PFSK-1 (cell line): Measurements from ENCODE around the gene HEXB.

ENCODE experiments used
- POLR2AphosphoS5 ChIP-seq: IDR thresholded peaks from 2 replicates; pipeline ENCODE4 v1.6.1; 2012; ENCODE audit warnings: low read depth, mild to moderate bottlenecking, control low read depth, low read length, moderate library complexity
- TAF1 ChIP-seq: IDR thresholded peaks from 2 replicates; pipeline ENCODE4 v1.6.1; 2012; ENCODE audit warnings: low read length, control low read depth, borderline replicate concordance; ENCODE audit not compliant: insufficient read depth
- TF ChIP-seq, protein P1 (sequence below), 2 experiments: IDR thresholded peaks; 2 replicates each; pipeline versions ENCODE4 v1.6.1 to v1.8.0; 2011 to 2012; ENCODE audit warnings: low read depth in 2 of 2, low read length in 2 of 2, control low read depth in 1 of 2, inconsistent platforms in 1 of 2, mild to moderate bottlenecking in 1 of 2, moderate library complexity in 1 of 2; ENCODE audit not compliant: insufficient read depth in 1 of 2

DNA sequence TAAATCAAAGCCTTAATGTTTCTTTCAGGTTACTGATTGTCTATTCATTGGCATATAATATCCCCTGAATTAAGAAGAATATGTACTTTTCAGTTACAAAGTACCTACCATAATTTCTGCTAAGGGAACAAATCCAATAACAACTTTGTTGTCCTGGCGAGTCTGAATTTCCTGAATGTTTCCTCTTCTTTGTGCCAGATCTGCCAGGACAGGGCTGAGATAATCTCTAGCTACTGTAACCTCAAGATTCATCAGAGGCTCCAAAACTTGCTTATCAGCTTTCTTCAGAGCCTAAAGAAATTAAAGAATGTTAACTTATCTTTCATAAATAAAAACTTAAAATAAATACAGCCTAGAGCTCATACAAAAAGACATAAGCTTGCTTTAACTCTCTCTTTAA, 37.2 kb downstream of the HEXB start:
- TF ChIP-seq TAF1 = no peak
- TF ChIP-seq POLR2AphosphoS5 = no peak
- TF ChIP-seq, protein P1, sequence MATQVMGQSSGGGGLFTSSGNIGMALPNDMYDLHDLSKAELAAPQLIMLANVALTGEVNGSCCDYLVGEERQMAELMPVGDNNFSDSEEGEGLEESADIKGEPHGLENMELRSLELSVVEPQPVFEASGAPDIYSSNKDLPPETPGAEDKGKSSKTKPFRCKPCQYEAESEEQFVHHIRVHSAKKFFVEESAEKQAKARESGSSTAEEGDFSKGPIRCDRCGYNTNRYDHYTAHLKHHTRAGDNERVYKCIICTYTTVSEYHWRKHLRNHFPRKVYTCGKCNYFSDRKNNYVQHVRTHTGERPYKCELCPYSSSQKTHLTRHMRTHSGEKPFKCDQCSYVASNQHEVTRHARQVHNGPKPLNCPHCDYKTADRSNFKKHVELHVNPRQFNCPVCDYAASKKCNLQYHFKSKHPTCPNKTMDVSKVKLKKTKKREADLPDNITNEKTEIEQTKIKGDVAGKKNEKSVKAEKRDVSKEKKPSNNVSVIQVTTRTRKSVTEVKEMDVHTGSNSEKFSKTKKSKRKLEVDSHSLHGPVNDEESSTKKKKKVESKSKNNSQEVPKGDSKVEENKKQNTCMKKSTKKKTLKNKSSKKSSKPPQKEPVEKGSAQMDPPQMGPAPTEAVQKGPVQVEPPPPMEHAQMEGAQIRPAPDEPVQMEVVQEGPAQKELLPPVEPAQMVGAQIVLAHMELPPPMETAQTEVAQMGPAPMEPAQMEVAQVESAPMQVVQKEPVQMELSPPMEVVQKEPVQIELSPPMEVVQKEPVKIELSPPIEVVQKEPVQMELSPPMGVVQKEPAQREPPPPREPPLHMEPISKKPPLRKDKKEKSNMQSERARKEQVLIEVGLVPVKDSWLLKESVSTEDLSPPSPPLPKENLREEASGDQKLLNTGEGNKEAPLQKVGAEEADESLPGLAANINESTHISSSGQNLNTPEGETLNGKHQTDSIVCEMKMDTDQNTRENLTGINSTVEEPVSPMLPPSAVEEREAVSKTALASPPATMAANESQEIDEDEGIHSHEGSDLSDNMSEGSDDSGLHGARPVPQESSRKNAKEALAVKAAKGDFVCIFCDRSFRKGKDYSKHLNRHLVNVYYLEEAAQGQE (IDR thresholded peaks at IDR 0.05; ENCODE audit: insufficient read depth in 1 of 2, low read depth in 2 of 2, low read length in 2 of 2) = no peak
